Measurements from ENCODE around the gene NR4A3.
"Not testable (repeated sequence)": the region's sequence is repeated elsewhere in the genome, so short reads cannot be mapped to it uniquely, and the experiment has no call there.

NR4A3 gene

DNA sequence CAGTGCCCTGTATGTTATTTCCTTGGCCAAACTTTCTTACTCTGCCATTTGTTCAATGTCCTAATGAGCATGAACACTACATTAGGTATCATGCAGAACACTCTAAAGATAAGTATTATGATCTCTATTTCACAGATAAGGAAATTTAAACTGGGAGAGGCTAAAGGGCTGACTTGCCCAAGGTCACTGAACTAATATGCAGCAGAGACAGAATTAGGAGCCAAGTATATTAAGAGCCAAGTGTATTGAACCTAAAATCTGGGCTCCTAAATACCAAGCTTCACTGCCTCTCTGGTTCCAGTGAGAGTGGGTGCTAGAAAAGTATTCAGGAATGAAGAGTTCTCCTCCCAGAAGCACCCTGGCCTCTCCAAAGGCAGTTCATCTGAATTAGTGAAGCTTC is 13.5 kb downstream of the NR4A3 start:
- DNase-seq, result no peak

DNA sequence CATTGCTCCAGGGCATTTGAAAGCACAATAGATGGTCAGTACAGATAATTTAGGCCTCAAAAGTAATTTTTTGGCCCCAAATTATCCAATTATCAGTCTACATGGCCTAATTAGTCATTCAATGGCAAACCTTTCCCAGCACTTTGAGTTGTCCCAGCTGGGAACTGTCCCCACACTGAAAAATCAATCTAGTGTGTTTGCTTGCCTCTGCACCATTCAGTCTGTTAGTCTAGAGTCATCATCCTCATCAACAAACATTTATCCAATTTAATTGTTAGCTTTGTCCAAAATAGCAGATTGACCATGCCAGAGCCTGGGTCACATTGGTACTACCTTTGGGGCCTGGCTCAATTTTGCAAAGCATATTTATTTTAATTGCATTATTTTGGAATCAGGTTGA is 13.9 kb downstream of the NR4A3 start:
- no peak for DNase-seq

DNA sequence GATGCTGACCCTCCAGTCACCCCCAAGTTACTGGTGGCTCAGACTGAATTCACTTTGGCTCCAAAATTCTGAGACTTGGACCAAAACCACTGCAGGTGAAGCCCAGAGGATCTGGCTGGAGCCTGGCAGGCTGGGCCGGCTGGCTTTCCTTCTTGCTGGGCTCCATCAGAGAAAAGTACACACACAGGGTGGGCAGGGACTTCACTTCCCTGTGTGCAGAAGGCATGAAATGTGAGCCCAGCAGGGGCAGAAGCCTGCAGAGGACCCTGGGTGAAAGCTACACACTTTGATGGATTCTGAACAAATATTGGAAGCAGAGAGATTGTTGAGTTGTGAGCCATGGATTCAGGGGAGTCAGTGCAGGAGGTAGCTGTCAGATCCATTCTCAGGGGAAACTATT is 18.4 kb downstream of the NR4A3 start:
- no peak for DNase-seq

DNA sequence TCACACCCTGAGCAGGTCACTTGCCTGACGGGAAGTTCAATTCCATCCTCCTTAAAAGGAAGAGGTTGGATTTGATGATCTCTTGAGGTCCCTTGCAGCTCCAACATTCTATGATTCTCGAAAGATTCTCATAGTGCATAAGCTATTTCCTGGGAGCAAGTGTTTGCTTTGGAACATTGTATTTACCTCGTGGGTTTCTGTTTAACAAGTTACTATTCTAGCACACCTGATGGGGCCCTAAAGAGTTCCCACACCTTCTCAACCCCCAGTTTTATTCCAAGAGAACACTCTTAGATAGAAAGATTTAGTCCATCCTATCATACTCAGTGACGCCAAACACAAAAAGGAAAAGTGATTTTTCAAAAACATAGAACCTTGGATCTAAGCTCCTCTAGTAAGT is 23.4 kb downstream of the NR4A3 start:
- DNase-seq, result no peak

DNA sequence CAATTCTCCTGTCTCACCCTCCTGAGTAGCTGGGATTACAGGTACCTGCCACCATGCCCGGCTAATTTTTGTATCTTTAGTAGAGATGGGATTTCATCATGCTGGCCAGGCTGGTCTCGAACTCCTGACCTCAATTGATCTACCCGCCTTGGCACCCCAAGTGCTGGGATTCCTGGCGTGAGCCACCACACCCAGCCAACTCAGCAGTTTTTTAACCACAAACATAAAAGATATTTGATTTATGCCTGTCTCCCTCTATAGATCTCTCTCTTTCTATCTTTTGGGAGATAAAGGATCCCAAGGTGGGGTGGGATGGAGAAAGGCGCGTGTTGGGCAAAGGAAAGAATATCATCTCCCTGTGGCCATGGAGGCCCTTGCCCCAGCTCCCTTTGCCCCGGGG is 26.8 kb downstream of the NR4A3 start:
- no peak for DNase-seq

DNA sequence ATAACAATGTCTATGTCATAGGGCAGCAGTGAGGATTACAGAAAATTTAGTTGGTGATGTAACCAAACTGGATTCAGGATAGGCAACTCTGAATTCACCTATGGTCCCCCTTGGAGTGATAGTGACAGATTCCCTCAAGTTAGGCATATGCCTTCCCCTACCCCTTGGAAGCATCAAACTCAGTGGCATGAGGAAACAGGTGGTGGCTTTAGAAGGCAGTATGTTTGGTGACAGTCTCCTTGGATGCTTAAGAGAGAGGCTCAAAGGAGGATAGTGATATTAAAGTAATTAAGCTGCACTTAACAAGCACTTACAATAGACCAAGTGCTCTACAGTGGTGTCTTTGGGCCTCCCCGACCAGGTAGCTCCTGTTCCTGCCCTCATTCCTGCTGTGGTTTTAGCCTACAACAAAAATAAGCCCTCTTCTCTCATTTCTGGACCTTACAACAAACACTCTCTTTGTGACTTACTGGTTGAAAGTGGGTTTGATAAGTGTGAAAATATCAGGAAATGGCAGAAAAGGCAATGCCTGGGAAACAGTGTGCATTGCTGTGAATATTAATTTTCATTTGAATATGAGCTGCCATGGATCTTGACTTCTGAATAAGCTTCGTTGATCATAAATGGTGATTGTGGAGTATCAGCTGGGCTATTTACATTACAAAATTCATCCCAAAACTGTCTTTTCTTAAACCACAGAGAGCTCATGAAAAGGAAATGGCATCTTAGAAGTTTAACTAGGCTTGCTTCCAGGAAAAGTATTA is 29.2 kb downstream of the NR4A3 start:
- DNase-seq, result no peak

DNA sequence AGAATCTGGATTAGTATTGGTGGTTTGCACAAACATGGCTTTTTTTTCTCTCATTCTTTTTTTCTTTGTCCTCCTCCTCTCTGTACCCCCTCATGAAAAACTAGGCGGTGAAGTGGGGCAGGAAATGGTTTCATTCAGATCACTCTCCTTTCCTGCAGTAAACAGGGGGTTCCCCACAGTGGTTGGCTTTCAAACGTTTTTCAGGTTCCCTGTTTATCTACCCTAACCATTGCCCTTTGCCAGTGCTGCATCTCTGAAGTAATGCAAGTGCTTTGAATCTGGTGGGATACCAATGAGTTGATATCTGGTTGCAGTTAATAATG is 29.8 kb downstream of the NR4A3 start:
- no peak for DNase-seq

DNA sequence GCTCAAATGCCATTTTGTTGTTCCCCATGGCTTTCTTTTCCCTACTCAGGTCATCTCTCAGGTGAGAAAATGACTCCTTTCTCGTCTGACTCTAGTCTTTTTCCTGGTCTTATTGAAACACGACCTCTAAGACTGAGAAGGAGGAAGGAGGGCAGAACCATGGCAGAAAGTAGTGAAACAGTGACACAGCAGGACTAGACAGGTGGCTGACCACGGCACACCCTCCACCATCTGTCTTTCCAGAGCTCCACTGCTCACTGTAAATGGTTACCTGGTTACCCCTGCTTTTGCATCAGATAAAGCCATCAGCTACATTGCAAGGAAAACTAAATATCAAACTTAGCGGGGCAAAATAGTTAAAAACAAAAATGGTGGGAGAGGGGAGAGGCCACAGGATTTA is 30.9 kb downstream of the NR4A3 start:
- DNase-seq, result no peak

DNA sequence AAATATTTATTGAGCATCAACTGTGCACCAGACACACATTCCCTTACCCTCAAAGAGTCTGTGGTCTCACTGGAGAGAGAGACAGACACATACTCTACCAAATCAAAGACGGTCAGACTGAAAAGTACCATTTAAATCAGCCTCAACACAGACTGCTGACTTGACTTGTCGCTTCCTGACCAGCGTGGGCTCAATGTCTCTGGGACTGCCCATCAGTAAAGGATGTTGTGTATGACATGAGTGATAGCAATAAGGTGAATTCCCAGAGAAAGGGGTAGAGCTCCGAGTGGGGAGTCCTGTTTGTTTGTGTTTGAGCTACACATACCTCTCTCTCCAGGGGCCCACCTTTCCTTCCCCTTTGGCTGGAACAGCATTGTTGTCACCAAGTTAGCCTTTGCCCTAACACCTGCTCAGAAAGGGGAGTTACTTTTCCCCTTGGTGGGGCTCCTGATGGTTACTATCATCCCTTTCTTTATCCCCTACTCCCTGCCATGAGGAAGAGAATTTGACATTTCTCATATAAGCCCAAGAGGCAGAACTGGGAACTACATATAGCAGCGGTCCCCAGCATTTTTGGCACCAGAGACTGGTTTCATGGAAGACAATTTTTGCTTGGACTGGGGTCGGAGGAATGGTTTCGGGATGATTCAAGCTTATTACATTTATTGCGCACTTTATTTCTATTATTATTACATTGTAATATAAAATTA is 33.9 kb downstream of the NR4A3 start:
- no peak for DNase-seq

DNA sequence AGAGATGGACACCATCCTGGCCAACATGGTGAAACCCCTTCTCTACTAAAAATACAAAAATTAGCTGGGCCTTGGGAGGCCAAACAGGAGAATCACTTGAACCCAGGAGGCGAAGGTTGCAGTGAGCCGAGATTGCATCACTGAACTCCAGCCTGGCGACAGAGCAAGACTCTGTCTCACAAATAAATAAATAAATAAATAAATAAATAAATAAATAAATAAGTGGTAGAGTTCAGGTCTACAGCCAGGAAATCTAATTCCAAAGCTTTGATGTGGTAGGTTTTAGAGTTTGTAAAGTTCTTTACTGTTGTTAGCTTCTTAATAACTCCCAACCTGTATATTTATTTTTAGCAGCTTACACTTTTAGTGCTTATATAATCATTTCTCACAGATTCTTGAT is 35.9 kb downstream of the NR4A3 start:
- not testable (repeated sequence) for DNase-seq

DNA sequence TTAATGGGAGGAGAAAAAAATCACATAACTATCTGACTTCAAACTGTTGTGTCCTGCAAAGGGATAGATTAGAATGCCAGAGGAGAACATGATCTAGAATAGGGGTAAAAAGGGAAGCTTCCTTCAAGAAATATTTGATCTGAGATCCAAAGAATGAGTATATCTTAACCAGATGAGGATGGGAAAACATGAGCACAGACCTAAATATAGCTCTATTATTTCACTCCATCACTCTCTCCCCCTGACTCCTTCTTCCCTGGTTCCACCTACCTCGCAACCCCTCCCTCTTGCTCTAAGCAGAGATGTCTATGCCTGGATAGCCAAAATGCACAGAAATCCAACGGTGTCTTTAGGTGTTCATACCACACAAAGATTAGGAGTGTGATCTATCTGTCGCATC is 36.4 kb downstream of the NR4A3 start:
- no peak for DNase-seq

DNA sequence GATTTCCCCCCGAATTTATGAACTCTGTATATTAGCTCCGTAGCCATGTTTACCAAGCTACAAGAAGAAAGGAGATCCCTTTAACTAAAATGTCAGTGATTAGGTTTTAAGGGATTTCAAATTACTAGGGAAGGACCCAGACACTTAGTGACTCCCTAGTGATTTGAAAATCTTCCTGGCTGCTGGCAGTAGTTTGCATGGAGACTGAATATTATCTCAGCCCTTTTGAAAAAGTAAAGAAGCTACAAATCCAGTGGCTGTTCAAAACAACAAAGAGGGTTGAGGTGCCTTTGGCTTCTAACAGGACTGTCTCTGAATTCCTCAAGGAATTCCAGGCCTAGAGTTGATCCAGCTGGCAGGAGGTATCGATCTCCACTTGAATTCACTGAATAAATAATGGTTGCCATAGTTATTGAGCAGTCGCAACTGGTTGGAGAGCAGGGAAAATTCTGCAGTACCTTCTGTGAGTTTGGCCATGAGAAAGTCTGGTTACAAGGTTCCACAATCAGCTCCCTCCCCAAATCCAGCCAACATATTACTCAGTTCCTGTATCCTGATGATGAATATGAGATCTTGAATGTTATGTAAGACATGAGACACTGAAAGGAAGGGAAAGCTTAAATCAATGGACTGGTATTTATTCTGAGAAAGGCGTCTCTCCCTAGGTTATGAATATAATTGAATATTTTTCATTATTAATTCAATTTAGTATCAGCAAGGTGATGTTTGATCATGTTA is 37.7 kb downstream of the NR4A3 start:
- no peak for DNase-seq

DNA sequence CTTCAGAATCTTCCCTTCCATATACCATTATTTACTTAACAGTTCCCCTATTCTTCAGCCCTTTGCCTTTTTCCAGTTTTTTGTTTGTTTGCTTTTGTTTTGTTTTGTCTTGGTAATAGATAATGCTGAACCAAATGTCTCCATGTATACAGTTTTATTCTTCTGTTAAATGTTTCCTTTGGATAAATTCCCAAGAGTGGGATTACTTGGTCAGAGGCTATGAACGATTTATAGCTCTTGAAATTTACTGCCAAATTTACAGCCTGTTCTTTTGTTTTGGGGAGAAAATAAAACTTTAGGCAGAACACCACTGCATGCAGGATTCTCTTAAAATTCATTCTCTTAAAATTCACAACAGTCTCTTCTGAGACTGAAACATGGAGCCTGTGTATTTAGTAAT is 38.6 kb downstream of the NR4A3 start:
- no peak for DNase-seq

DNA sequence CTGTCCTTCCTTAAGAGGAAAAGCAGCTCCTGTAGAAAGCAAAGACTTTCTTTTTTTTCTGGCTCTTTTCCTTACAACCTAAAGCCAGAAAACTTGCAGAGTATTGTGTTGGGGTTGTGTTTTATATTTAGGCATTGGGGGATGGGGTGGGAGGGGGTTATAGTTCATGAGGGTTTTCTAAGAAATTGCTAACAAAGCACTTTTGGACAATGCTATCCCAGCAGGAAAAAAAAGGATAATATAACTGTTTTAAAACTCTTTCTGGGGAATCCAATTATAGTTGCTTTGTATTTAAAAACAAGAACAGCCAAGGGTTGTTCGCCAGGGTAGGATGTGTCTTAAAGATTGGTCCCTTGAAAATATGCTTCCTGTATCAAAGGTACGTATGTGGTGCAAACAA is 42.3 kb downstream of the NR4A3 start:
- DNase-seq, result no peak

DNA sequence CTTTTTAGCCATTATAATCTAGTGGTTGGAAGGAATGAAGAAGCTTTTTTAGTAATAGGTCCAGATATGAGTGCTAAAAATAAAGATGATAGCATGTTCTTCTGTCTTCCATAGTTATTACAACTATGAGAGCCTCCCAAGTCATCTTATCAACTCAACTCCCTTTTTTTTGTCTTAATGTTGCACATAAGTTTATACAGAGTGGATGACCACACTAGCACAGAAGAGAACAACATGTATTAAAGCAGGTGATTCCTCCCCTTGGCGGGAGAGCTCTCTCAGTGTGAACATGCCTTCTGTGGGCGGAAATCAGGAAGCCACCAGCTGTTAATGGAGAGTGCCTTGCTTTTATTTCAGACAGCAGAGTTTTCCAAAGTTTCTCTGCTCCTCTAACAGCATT is 44.7 kb downstream of the NR4A3 start:
- DNase-seq, result no peak

DNA sequence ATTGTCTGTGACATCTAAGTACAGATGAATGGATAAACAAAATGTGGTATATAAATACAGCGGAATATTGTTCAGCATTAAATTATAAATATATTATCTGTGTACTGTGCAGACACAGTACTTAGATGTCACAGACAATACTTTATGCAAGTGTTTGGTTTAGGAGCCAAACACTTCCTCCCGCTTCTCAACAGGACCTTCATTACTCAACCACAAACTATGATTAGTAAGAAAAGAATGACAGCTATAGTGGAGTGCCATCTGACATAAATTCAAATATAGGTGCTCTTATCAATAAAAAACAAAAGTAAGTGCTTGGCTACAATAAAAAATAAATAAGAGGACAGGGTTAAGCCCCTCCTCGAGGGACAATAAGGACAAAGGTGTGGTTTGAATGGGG is 45.9 kb downstream of the NR4A3 start:
- DNase-seq, result no peak

DNA sequence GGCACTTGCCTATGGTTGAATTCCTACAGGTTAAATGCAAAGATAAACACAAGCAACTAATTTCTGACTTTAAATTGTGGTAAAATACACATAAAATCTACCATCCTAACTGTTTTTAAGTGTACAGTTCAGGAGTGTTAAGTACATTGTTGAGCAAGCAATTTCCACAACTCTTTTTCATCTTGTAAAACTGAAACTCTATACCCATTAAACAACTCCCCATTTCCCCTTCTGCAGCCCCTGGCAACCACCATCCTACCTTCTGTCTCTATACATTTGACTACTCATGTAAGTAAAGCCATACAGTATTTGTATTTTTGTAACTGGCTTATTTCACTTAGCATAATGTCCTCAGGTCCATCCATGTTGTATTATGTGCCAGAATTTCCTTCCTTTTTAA is 46.3 kb downstream of the NR4A3 start:
- DNase-seq, result no peak

DNA sequence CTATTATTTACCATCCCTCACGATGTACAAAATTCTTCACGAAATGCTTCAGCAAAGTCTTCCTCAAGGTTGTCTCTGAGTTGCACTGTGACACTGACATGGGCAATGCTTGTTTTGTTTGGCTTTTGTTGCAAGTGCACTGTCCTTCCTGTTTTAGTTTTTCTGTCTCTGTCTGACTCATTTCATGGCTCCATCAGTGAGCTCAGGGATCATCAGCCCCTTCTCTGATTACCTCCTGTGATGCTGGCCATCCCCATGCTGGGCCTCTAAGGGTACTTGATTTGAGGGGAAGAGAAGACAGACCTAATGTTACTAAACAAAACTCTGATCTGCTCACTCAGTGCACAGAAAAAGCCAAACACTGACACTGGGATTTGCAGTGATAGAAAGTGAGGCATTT is 47.2 kb downstream of the NR4A3 start:
- DNase-seq, result no peak

DNA sequence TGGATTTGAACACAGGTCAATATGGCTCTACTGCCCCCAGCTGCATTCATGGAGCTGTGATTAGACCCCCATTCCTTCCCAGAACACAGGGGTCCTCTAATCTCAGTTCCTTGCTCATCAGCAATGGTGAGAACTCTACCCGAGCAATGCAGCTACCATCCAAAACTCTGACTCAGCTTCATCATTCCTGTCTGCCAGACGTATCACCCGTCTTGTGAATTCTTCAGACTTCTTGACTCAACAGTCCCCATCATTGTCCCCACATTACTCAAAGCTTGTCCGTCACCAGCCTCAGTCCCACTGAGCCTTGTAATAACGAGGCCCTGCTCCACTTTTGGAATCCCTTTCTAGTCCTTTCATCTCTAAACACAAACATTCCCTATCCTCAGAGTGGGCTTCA is 48.4 kb downstream of the NR4A3 start:
- no peak for DNase-seq

DNA sequence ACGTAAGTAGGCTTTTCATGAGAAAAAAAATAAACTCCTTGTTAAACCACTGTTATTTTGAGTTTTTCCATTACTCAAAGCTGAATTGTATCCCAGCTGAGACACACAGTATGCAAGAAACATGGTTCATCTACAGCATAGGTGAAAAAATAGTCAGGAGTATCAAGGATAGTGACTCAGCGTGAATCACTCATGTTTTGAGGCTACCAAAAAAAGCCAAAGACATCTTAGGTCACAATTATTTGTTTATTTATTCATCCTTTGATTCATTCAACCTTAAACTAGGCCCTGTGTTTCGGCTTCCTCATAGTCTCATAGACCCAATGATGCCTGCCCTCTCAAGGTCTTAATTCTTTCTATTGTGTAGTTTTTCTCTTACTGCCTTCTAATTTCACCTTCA is 51.8 kb downstream of the NR4A3 start:
- no peak for DNase-seq

DNA sequence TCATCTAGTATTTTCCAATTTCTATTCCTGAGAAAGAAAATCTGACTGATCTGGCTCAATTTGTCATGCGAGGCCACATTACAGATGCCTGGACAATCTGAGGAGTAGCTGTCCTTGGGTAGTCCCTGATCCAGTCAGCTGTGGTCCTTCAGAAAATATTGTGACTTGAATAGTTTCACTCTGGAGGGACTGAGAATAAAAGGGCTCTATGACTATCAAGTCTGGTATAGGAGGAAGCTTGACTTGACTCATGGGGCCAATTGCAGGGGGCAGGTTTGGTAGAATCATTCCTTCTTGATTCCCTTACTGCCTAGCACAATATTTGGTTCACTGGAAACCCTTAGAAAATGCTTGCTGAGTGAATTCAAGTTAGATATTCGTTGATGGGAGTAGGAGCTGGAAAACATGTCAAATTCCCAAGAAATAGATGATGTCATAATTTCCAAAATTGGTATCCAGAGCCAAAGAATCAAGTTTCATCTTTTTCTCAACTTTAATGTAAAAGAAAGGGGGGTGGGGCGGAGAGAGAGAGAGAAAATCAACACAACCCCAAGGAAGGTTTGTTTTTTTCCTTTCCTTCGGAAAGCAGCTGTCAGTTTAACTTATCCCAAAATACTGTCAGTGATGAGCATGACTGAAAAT is 52.4 kb downstream of the NR4A3 start:
- DNase-seq, result no peak

DNA sequence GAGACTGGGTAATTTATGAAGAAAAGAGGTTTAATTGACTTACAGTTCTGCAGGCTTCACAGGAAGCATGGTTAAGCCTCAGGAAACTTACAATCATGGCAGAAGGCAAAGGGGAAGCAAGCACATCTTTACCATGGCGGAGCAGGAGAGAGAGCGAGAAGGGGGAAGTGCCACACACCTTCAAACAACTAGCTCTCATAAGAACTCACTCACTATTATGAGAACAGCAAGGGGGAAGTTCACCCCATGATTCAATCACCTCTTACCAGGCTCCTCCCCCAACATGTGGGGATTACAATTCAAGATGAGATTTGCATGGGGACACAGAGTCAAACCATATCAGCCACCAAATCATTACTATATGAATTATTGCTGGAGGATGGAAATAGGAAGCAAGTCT is 54.5 kb downstream of the NR4A3 start:
- no peak for DNase-seq

DNA sequence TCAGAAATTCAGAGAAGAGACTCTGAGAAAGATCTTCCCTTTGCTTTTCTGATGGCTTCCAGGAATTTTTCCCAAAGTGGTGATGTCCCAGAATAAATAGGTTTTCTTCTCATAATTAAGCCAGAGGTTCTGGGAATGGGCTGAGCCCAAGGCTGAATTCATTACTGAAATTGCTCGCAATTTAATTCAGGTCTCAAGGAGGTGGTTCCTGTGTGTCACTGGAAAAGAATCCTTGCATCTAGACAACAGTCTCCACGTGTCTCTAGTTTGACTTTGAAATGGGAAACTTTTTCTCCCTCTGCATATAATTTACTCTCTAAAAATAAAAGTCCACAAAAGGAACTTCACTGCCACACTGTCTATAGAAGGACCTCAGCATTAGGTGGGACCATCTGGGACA is 57.0 kb downstream of the NR4A3 start:
- DNase-seq, result no peak

DNA sequence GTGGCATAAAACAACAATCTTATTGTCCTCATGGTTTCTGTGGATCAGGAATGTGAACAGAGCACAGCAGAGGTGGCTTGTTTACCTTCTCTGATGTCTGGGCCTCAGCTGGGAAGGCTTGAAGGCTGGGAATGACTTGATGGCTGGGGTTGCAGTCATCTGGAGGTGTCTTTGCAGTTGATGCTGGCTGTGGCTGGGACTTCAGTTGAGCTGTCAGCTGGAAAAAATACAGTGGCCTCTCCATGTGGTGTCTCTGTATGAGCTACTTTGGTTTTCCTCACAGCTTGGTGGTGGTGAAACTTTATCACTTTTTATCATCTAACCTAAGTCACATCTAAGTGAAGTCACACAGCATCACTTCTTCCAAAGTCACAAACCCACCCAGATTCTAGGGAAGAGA is 60.1 kb downstream of the NR4A3 start:
- DNase-seq, result no peak
